Fibroblast of mammary gland (primary cell): Measurements from ENCODE around the gene PLEKHO1.
"Not testable (repeated sequence)": the region's sequence is repeated elsewhere in the genome, so short reads cannot be mapped to it uniquely, and the experiment has no call there.

Experiments used
- DNase-seq: peaks from one replicate; pipeline ENCODE4 v3.0.0-alpha.2; 2010; ENCODE audit warnings: low read depth
- H3K4me3 ChIP-seq: 2 replicates; pipeline ENCODE4 v1.5.1; 2011; ENCODE audit warnings: low read depth, mild to moderate bottlenecking, low read length, moderate library complexity; ENCODE audit not compliant: control insufficient read depth
- CTCF ChIP-seq: conservative IDR thresholded peaks from 2 replicates; pipeline ENCODE4 v1.5.1; 2011; ENCODE audit warnings: low read depth, low read length, inconsistent platforms; ENCODE audit not compliant: control insufficient read depth, insufficient read depth

PLEKHO1 gene

GRCh38 chr1:150134537-150134936 lies 15.2 kb upstream of the PLEKHO1 start:
- H3K4me3 ChIP-seq: no peak overlapping the region
- no peak for DNase-seq
- no peak for TF ChIP-seq CTCF

- DNase-seq: peak; percentile 67
- not testable (repeated sequence) for H3K4me3 ChIP-seq
These were observed 14.3 kb upstream of the PLEKHO1 start for GRCh38 chr1:150135400-150135799.

GRCh38 chr1:150138044-150138443 lies 11.7 kb upstream of the PLEKHO1 start:
- DNase-seq: no peak
- H3K4me3 ChIP-seq: no peak overlapping the region
- no peak for TF ChIP-seq CTCF

GRCh38 chr1:150141452-150141851 lies 8.3 kb upstream of the PLEKHO1 start:
- DNase-seq: no peak
- TF ChIP-seq CTCF: no peak
- H3K4me3 ChIP-seq: no peak overlapping the region

GRCh38 chr1:150142083-150142482 lies 7.6 kb upstream of the PLEKHO1 start:
- TF ChIP-seq CTCF: no peak
- DNase-seq: no peak
- no peak overlapping the region for H3K4me3 ChIP-seq

- H3K4me3 ChIP-seq: no peak overlapping the region
- no peak for DNase-seq
- TF ChIP-seq CTCF: no peak
These were observed 5.1 kb upstream of the PLEKHO1 start for GRCh38 chr1:150144606-150145005.

- DNase-seq, H3K4me3 ChIP-seq: not testable (repeated sequence)
These were observed 3.7 kb upstream of the PLEKHO1 start for GRCh38 chr1:150146016-150146415.

GRCh38 chr1:150146849-150147542 lies 2.7 kb upstream of the PLEKHO1 start:
- TF ChIP-seq CTCF: no peak
- H3K4me3 ChIP-seq: no peak overlapping the region
- DNase-seq: no peak
